ENCODE measurements around the gene PLIN3. TPM values are rescaled to one million over a fixed set of nuclear protein-coding genes. Genes with fewer than 3 reads are reported as not detected.

Gene PLIN3
- total and polyA plus RNA-seq, 2 of the 4 experiments (the other 2 are of a cell fraction): 147 to 246 TPM

- in situ Hi-C loops (cut with MboI; ENCODE audit: low sequenced_read_pairs): no loop called here
Measured at GRCh38 chr19:4879041-4879440, 11.6 kb upstream of the PLIN3 start.

More at GRCh38 chr19:4879041-4879440, 11.6 kb upstream of the PLIN3 start:
- no CpG with 5 or more reads among the region's 11 CpGs for WGBS, 2 experiments (ENCODE audit: extremely low coverage in 2 of 2, insufficient read length in 1 of 2)
- Histone ChIP-seq H3K79me1 (ENCODE audit: low read depth in 1 of 2, low read length in 2 of 2) (no peaks in the 10 kb centered on the region), H3K4me2 (ENCODE audit: low read depth, low read length) (no peak overlapping the region), H3K4me3 (ENCODE audit: insufficient read depth, low read depth, low read length) (no peak overlapping the region), H3K27me3 (ENCODE audit: control insufficient read depth, insufficient read depth, low read length) (no peaks in the 10 kb centered on the region), H3K18ac (ENCODE audit: low read depth, low read length) (no peak overlapping the region), H2BK15ac (ENCODE audit: low read depth, low read length) (no peak overlapping the region), H3K27ac (ENCODE audit: insufficient read depth, low read length) (no peak overlapping the region), H3K4ac (ENCODE audit: low read depth, low read length) (no peak overlapping the region), H3K36me3 (ENCODE audit: control insufficient read depth, insufficient read depth, low read length) (no peaks in the 10 kb centered on the region), H3K14ac (replicated peaks; ENCODE audit: low read depth, low read length) (no peak overlapping the region), H2BK5ac (ENCODE audit: low read depth, low read length, poor library complexity, severe bottlenecking) (no peak overlapping the region), H2AK9ac (replicated peaks; ENCODE audit: low read depth, low read length, poor library complexity) (no peak overlapping the region), H2BK20ac (ENCODE audit: low read depth, low read length) (no peak overlapping the region), H4K5ac (ENCODE audit: low read depth, low read length) (no peak overlapping the region), H2AFZ (replicated peaks; ENCODE audit: low read length, poor library complexity) (no peak overlapping the region), H4K20me1 (ENCODE audit: insufficient read depth, low read length) (no peaks in the 10 kb centered on the region), H3K9ac (ENCODE audit: low read depth, low read length) (no peak overlapping the region), H2BK120ac (ENCODE audit: low read depth, low read length) (no peak overlapping the region), H3K9me1 (ENCODE audit: insufficient read depth, low read length) (no peaks in the 10 kb centered on the region; the same call in 1 of the 2 replicates), H3K4me1 (ENCODE audit: control insufficient read depth, insufficient read depth, low read length) (peaks cover 4% of the 10 kb centered on the region; the same call in 1 of the 2 replicates), H3K23ac (ENCODE audit: low read depth, low read length) (no peak overlapping the region), H3K9me3 (ENCODE audit: control insufficient read depth, insufficient read depth, low read length) (no peaks in the 10 kb centered on the region), H3K56ac (ENCODE audit: extremely low read depth, insufficient read depth, low read length) (no peak overlapping the region), H4K8ac (ENCODE audit: low read depth in 2 of 2, low read length in 2 of 2) (0 out of 4 replicates have a peak overlapping the region, but pooled peaks of 1 of the 2 experiments have one; percentile 9), H2AK5ac (ENCODE audit: low read depth, low read length) (no peak overlapping the region), H4K91ac (ENCODE audit: insufficient read depth, low read depth, low read length) (no peak overlapping the region)
- no peak for DNase-seq
- ChIA-PET CTCF (interaction anchor here (0.7 kb wide), 1 partner anchor 11 kb away, joined by 3 read pairs; no protein-coding TSS in a partner anchor), POLR2A (ENCODE audit: unreplicated experiment) (no interaction called here)
- TF ChIP-seq BHLHE40 (IDR thresholded peaks at IDR 0.05; ENCODE audit: low read depth, low read length) (no peak), POLR2A (IDR thresholded peaks at IDR 0.05; ENCODE audit: low read depth, low read length) (no peak), CTCF (conservative IDR thresholded peaks at IDR 0.05; ENCODE audit: low read depth, low read length) (no peak), CHD1 (IDR thresholded peaks at IDR 0.05; ENCODE audit: low read depth, low read length) (no peak), CEBPB (IDR thresholded peaks at IDR 0.05; ENCODE audit: low read depth, low read length) (no peak), MAZ (IDR thresholded peaks at IDR 0.05; ENCODE audit: borderline replicate concordance, low read depth, low read length) (no peak), USF2 (IDR thresholded peaks at IDR 0.05; ENCODE audit: low read depth, low read length) (no peak), RCOR1 (IDR thresholded peaks at IDR 0.05; ENCODE audit: insufficient replicate concordance, low read length) (no peak)
- dilution Hi-C loops (cut with HindIII; ENCODE audit: low sequenced_read_pairs, unreplicated experiment) (no loop called here), intact Hi-C loops (cut with micrococcal nuclease) (no loop called here)
- ATAC-seq (ENCODE audit: low read depth): no peak
- no TSS peak for BruUV-seq (replicated peaks)

All from IMR-90 (cell line).